ENCODE measurements around the gene AK6. TPM values are rescaled to one million over a fixed set of nuclear protein-coding genes. Genes with fewer than 3 reads are reported as not detected.

AK6 gene
- total RNA-seq, 1 experiment from 2014 or later, result 32.9 TPM

DNA sequence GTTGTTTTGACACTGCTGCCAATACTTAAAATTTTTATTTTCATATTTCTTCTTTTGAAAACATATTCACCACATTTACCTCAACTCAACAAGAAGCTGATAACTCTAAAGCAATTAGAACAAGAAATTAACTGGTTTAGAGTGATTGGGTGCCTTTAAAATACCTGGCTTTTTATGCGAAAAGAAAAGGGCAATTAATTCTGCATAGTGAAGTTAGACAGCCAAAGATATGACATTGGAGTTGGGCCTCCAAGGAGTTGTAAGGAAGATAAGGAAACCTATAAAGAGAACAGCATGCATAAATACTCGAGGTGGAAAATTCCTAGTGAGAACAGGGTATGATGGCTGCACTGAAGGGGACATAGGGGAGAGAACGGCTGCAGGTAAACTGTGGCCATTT, 9.6 kb downstream of the AK6 start:
- H3K4me3 Mint-ChIP-seq (ENCODE audit: low read depth, unreplicated experiment), result no peak overlapping the region
- BruUV-seq (replicated peaks), result no TSS peak
- H3K36me3 Mint-ChIP-seq (ENCODE audit: insufficient read depth, unreplicated experiment), result peaks cover 36% of the 10 kb centered on the region
- no peak for DNase-seq
- no peaks in the 10 kb centered on the region for H3K4me1 Mint-ChIP-seq (ENCODE audit: low read depth, unreplicated experiment)
- no peaks in the 10 kb centered on the region for H3K27me3 Mint-ChIP-seq (ENCODE audit: unreplicated experiment)
- intact Hi-C loops (cut with micrococcal nuclease; ENCODE audit: unreplicated experiment), result no loop called here
- CTCF ChIA-PET, result interaction anchor here (0.5 kb wide), 1 partner anchor 46 kb away, joined by 4 read pairs; no protein-coding TSS in a partner anchor
- no peak overlapping the region for H3K27ac Mint-ChIP-seq (ENCODE audit: unreplicated experiment)
- TF ChIP-seq, protein P1, sequence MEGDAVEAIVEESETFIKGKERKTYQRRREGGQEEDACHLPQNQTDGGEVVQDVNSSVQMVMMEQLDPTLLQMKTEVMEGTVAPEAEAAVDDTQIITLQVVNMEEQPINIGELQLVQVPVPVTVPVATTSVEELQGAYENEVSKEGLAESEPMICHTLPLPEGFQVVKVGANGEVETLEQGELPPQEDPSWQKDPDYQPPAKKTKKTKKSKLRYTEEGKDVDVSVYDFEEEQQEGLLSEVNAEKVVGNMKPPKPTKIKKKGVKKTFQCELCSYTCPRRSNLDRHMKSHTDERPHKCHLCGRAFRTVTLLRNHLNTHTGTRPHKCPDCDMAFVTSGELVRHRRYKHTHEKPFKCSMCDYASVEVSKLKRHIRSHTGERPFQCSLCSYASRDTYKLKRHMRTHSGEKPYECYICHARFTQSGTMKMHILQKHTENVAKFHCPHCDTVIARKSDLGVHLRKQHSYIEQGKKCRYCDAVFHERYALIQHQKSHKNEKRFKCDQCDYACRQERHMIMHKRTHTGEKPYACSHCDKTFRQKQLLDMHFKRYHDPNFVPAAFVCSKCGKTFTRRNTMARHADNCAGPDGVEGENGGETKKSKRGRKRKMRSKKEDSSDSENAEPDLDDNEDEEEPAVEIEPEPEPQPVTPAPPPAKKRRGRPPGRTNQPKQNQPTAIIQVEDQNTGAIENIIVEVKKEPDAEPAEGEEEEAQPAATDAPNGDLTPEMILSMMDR (IDR thresholded peaks at IDR 0.05; ENCODE audit: unreplicated experiment), result no peak
- no peaks in the 10 kb centered on the region for H3K9me3 Mint-ChIP-seq (ENCODE audit: low read depth, unreplicated experiment)

DNA sequence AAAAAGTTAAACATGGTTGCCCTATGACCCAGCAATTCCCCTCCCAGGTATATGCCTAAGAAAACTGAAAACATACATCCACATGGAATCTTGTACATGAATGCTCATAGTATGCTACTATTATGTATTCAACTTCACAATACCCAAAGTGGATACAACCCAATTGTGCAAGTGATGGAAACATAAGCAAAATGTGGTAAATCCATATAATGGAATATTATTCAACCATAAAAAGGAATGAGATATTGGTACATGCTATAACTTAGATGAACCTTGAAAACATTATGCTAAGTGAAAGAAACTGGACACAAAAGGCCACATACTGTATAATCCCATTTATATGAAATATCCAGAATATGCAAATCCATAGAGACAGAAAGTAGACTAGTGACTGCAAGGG, 18.7 kb downstream of the AK6 start:
- no peaks in the 10 kb centered on the region for H3K4me1 Mint-ChIP-seq (ENCODE audit: low read depth, unreplicated experiment)
- CTCF ChIA-PET, result no interaction called here
- H3K27me3 Mint-ChIP-seq (ENCODE audit: unreplicated experiment), result no peaks in the 10 kb centered on the region
- H3K36me3 Mint-ChIP-seq (ENCODE audit: insufficient read depth, unreplicated experiment), result peaks cover 15% of the 10 kb centered on the region
- H3K27ac Mint-ChIP-seq (ENCODE audit: unreplicated experiment), result no peak overlapping the region
- no peak for DNase-seq
- H3K4me3 Mint-ChIP-seq (ENCODE audit: low read depth, unreplicated experiment), result no peak overlapping the region
- TF ChIP-seq, protein P1 (IDR thresholded peaks at IDR 0.05; ENCODE audit: unreplicated experiment), result no peak
- intact Hi-C loops (cut with micrococcal nuclease; ENCODE audit: unreplicated experiment), result no loop called here
- no TSS peak for BruUV-seq (replicated peaks)
- H3K9me3 Mint-ChIP-seq (ENCODE audit: low read depth, unreplicated experiment), result no peaks in the 10 kb centered on the region

DNA sequence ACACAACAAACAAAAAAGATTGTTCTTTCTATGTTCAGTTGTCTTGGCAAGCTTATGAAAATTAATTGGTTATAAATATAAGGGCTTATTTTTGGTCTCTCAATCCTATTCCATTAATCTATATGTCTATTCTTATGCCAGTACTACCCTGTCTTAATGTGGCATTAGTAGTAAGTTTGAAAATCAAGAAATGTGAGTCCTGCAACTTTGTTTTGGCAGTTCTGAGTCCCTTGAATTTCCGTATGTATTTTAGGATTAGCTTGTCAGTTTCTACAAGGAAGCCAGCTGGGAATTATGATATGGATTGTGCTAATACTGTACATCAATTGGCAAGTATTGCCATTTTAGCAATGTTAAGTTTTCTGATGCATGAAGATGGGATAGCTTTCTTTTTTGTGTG, 26.2 kb downstream of the AK6 start:
- Mint-ChIP-seq H3K4me3 (ENCODE audit: low read depth, unreplicated experiment) (no peak overlapping the region), H3K4me1 (ENCODE audit: low read depth, unreplicated experiment) (no peaks in the 10 kb centered on the region), H3K9me3 (ENCODE audit: low read depth, unreplicated experiment) (no peaks in the 10 kb centered on the region), H3K36me3 (ENCODE audit: insufficient read depth, unreplicated experiment) (no peaks in the 10 kb centered on the region), H3K27ac (ENCODE audit: unreplicated experiment) (no peak overlapping the region), H3K27me3 (ENCODE audit: unreplicated experiment) (no peaks in the 10 kb centered on the region)
- DNase-seq, result no peak
- CTCF ChIA-PET, result interaction anchor here (0.6 kb wide), 1 partner anchor 8 kb away, joined by 3 read pairs; no protein-coding TSS in a partner anchor
- TF ChIP-seq, protein P1 (IDR thresholded peaks at IDR 0.05; ENCODE audit: unreplicated experiment), result no peak
- BruUV-seq (replicated peaks), result no TSS peak
- intact Hi-C loops (cut with micrococcal nuclease; ENCODE audit: unreplicated experiment), result no loop called here

DNA sequence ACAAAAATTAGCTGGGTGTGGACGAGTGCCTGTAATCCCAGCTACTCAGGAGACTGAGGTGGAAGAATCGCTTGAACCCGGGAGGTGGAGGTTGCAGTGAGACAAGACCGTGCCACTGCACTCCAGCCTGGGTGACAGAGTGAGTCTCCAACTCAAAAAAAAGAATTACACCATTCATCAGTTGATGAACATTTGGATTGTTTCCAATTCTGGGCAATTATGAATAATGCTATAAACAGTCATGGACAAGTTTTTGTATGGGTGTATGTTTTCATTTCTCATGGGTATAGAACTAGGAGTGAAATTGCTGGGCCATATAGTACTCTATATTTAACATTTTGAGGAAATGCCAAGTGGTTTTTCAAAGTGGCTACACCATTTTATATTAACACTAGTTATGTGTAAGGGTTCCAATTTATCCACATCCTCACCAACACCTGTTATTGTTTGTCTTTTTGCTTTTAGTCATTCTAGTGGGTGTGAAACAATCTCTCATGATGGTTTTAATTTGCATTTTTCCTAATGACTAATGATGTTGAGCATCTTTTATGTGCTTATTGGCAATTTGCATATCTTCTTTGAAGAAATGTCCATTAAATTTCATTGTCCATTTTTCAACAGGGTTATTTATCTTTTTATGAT, 27.7 kb downstream of the AK6 start:
- no TSS peak for BruUV-seq (replicated peaks)
- Mint-ChIP-seq H3K27me3 (ENCODE audit: unreplicated experiment) (no peaks in the 10 kb centered on the region), H3K4me1 (ENCODE audit: low read depth, unreplicated experiment) (no peaks in the 10 kb centered on the region), H3K36me3 (ENCODE audit: insufficient read depth, unreplicated experiment) (no peaks in the 10 kb centered on the region), H3K9me3 (ENCODE audit: low read depth, unreplicated experiment) (no peaks in the 10 kb centered on the region), H3K4me3 (ENCODE audit: low read depth, unreplicated experiment) (no peak overlapping the region), H3K27ac (ENCODE audit: unreplicated experiment) (no peak overlapping the region)
- intact Hi-C loops (cut with micrococcal nuclease; ENCODE audit: unreplicated experiment), result no loop called here
- TF ChIP-seq, protein P1 (IDR thresholded peaks at IDR 0.05; ENCODE audit: unreplicated experiment), result no peak
- CTCF ChIA-PET, result interaction anchor here (0.6 kb wide), 1 partner anchor 184 kb away, joined by 3 read pairs; no protein-coding TSS in a partner anchor
- no peak for DNase-seq

All from Calu3 (cell line).